Hindlimb muscle (tissue), 1 donor: ENCODE measurements around the gene CHURC1. TPM values are rescaled to one million over a fixed set of nuclear protein-coding genes. Genes with fewer than 3 reads are reported as not detected.

Experiments used
- DNase-seq: peaks from one replicate; pipeline ENCODE4 v3.0.0-alpha.2; 2013
- polyA plus RNA-seq: library from polyadenylated mRNA; unstranded; fragments of 120-200 nt; gene quantifications from one replicate; pipeline ENCODE4 v1.2.1, GENCODE V29; 2013; ENCODE audit not compliant: insufficient read length

CHURC1 gene
- polyA plus RNA-seq, 1 donor, result 38.7 TPM

DNA sequence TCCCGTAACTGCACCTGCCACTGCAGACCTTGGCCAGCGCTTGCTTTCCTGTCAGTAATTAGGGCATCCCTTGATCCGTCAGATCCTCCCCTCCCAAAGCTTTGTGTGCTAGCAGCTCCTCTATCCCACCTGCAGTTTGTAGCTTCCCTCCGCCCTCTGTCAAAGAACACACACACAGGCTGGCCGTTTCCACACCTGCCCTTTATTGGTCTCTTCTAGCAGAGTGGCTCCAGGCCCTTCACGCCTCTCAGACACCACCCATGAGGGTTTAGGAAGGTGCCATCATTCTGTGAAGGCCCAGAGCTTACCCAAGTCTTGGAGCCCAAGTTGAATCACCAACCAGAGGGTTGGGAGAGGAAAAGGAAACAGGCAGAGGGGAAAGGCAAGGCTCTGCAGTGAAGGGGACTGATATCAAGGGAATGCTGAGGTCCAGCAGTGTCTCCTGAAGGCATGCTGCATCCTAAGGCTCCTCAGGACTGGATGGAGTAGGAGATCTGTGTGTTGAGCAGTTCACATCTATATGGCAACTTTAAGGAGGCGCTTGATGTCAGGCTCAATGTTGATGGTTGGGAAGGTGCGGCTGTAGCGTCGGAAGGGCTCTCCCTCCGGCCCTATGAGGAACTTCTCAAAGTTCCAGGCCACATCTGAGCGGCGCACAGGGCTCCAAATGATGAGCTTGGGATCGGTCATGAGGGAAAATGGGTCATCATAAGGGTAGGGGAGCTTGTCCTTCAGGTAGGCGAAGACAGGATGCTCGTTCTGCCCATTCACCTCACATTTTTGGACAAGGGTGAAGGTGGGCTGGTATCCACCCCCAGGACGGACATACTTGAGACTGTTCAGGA is 24.9 kb downstream of the CHURC1 start:
- no peak for DNase-seq

DNA sequence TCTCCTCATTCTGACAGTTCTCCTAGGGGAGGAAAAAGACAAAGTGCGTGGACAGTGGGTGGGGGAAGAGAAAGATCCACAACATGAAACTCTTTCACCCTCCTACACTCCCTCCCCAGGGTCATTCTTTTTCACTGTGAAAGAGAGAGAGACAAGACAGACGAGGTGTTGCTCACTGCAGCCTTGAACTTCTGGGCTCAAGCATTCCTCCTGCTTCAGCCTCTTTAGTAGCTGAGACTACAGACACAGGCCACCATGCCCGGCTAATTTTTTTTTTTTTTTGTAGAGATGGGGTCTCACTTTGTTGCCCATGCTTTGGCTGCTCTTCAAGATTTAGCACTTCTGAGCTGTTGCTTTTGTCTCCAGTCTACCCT is 25.5 kb downstream of the CHURC1 start:
- DNase-seq, result no peak

DNA sequence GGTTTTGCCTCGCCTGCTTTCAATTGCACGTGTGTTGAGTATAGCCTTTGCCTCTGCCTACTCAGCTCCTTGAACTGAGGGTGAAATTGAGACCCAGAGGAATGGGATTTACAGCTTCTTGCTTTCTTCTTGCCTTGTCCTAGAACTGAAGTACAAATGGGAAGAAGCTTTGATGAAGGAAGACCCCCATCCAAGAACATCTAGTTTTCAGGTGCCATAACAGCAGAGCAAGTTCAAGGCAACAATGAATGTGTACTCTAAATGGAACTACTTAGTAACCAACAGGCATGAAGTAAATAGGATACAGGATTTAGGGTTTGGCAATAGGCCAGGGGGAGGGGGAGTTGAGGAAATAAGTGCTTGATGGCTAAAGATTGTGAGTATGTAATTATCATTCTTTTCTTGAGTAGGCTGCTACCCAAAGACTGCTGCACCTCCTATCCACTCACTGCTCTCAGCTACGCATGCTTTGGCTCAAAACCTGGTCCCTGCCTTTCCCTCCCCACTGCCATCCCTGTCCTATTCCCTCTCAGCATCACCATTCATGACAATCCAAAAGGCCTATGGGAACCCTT is 26.2 kb downstream of the CHURC1 start:
- DNase-seq, result no peak

DNA sequence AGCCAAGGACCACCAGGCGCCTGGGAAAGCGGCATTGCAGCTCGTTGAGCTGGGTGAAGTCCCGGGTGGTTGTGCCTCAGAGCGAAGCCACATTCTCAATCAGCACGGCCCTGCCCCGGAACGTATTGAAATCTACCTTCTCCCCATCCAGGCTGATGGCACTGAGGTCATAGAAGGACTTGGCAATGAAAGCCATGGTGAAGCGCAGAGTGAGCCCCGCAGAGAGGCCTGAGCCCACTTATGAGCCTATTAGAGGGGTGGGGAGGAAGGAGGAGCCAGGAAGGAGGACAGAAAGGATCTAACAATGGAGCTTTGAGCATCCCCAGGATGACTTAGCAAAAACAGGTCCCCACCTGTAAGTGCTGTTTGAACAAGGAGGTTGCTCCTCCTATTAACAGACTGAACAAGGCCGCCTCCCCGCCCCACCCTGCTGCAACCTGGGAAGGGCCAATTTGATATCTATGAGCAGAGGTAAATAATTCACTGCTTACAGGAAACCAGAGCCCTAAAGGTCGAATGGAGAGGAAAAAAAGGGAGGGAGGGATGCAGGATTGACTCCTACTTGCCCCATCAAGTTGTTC is 28.4 kb downstream of the CHURC1 start, which contains the start of gene GPX2:
TSS of gene GPX2 (minus strand) at position 215 of the 581 bp plus-strand sequence. CDS start at position 196, 19 bp downstream.
- no peak for DNase-seq

- DNase-seq, result no peak
These were observed 29.3 kb downstream of the CHURC1 start for GRCh38 chr14:64943556-64943955.

GRCh38 chr14:64944041-64944440 is 29.8 kb downstream of the CHURC1 start:
- DNase-seq, result no peak

DNA sequence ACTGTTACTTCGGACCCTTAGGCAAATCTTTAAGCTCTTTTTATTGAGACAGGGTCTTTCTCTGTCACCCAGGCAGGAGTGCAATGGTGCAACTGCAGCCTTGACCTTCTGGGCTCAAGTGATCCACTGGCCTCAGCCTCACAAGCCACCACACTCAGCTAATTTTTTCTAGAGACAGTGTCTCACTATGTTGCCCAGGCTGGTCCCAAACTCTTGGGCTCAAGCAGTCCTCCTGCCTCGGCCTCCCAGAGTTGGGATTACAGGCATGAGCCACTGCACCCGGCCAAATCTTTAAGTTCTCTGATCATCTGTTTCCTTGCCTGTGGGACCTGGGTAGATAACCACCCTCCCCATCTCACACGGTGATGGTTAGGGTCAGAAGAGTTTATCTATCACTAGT is 30.6 kb downstream of the CHURC1 start:
- DNase-seq, result no peak

DNA sequence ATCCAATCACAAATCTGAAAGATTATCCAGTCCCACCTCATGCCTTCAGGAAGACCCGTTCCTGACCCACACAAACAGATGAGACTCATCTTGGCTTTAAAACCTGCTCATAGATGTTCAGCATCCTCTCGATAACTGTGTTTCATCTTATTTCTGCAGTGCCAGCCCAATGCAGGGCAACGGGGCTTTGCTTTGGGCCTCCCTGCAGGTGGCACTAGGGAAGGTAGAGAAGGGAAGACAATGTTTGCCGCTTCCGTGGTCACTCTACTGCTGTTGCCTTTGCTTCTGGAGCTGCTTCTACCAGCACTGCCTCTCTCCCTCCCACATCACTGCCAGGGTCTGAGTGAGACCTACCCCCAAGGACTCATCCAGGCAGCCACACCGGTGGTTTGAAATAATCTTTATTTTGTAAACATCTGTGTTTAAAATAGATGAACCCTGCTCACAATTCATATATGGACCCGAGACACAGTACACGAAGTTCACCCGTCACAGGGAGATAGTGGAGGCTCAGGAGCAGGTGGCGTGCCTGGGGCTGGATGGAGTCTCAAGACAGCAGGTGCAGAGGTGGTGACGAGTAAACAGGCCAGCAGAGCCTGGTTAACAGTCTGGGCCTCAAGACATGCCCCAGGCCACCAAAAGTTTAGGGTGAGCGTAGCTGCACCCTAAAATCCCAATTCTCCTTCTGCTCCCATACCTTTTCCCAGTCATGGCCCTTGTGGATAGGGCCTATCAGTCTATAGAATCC is 31.4 kb downstream of the CHURC1 start:
- no peak for DNase-seq

DNA sequence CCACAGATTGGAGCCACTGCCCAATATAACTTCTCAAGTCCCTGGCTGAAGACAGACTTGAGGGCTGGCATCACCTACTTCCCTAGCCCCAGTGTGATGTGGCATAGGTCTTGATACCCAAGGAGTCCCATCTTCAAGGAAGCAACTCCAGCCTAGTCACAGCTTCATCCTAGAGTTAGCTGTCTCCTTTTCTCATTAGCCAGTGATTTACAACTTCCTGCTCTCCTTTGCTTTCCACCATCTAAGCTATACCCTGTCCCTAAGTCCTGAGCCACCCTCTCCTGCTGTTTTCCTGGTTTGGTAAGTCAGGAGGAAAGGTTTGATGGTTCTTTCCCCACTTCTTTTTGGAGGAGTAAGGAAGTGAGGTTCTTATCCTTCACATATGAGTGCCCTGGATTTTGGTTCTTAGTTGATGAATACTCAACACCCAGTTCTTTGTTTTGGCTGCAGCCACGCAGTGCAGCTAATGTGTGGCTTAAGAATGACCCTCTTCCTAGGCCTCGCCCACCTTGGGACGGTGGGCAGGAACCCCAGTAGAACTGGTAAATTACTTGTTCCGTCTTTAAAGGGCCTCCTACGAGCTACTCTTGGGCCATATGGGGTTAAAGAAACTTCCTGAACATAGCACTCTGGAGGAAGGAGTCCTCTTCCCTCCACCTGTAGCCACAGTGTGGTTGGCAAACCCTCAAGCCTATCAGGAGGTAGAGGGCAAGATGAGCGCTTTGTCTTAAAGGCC is 32.2 kb downstream of the CHURC1 start:
- no peak for DNase-seq

GRCh38 chr14:64947710-64948611 is 33.7 kb downstream of the CHURC1 start:
- DNase-seq, result no peak

DNA sequence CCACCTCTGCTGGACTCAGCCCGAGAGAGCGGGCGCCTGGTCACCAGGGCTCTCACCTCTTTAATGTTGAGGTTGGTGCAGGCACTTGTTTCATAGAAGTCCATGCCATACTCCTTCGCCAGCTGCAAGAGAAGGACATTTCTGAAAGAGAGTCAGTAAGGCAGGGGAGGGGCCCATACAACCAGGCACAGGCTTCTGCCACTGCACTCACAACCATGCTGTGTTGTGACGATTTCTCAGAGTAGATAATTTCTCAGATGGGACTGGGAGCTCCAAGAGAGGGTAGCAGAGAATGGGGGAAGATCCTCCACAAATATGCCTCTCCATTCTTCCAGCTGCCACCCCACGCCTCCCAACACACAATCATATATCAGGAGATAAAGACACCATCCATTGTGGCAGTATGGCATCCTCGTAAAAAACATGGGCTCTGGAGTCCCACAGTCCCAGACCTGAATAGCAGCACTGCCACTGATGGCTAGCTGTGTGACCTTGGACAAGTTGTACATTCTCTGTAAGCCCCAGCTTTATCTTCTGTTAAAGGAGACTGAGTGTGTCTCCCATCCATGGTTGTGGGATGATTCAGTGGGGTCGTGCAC is 34.5 kb downstream of the CHURC1 start:
- no peak for DNase-seq

GRCh38 chr14:64950889-64951288 is 36.6 kb downstream of the CHURC1 start:
- no peak for DNase-seq

GRCh38 chr14:64951291-64951690 is 37.0 kb downstream of the CHURC1 start:
- DNase-seq, result no peak

- DNase-seq, result no peak
These were observed 37.5 kb downstream of the CHURC1 start for GRCh38 chr14:64951724-64952123.

DNA sequence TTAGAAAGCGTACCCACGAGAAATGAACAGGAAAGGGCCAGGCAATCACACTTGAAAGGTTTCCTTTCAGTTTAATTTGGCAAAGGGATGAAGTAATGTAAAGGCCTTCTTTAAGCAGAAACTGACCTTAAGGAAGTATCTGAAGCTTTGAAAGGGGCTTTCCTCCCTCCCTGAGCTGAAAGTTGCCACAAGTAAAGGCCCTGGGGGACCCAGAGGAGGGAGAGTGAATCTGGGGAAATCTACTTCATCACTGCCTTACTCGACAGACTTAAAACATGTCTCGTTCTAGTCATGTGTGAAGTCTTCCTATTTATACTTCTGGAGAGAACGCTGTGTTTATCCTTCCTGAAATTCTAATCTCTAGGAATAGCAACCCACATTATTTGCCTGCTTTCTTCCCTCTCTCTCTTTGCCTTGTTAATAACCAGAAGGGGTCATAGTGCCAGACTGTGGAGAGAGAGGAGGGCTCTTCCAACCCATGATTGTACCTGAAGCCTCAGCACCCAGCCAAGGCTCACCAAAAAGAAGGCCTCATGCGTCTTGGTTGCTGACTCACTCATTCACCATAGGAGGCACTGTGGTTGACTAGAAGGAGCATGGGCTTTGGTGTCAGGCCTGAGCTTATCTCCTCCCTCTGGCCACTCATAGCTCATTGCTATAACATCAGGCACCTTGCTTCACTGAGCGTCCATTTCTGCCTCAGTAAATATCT is 38.5 kb downstream of the CHURC1 start:
- no peak for DNase-seq

DNA sequence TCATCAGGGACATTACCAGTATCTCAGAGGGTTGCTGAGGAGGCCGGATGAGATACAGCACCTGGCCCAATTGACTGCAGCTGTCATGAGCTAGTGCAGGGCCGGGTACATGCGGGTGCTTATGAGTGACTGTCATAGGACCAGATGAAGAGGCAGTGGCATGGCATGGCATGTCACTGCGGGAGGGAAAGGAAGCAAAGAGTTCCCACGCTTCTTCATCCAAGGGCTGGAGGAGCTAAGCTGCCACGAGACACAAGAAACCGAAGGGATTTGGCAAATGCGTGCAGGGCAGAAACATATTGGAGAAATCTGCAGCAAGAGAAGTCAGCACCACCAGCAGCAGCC is 39.0 kb downstream of the CHURC1 start:
- no peak for DNase-seq

GRCh38 chr14:64953661-64954060 is 39.4 kb downstream of the CHURC1 start:
- DNase-seq, result no peak

- no peak for DNase-seq
These were observed 40.4 kb downstream of the CHURC1 start for GRCh38 chr14:64954491-64955240.

GRCh38 chr14:64955297-64955696 is 41.0 kb downstream of the CHURC1 start:
- no peak for DNase-seq
